H1 (cell line): ENCODE data around the gene TPRN. TPM values are rescaled to one million over a fixed set of nuclear protein-coding genes. Genes with fewer than 3 reads are reported as not detected.

Source experiments
- CTCF ChIA-PET: fragments of 300-600 bp; sonication (Branson Sonifier 250); formaldehyde crosslinking; loops from one replicate; lab custom pipeline; 2021; ENCODE audit not compliant: partially characterized antibody; lab: Charles Lee
- POLR2A ChIA-PET: fragments of 300-600 bp; sonication (Branson Sonifier 250); formaldehyde crosslinking; loops from one replicate; lab custom pipeline; 2021; ENCODE audit warnings: inconsistent platforms; ENCODE audit not compliant: partially characterized antibody; lab: Charles Lee
- DNase-seq, 2 experiments: peaks; one replicate each; pipeline versions ENCODE4 v3.0.0 to v3.0.0-alpha.2; 2010 to 2022; ENCODE audit warnings: low spot score in 2 of 2, low read depth in 1 of 2, mixed read lengths in 1 of 2
- FAIRE-seq: peaks from 2 replicates; lab custom pipeline; 2011; peaks lifted over from hg19 to GRCh38; lab: Jason Lieb, UNC
- H2AFZ ChIP-seq: 2 replicates; pipeline ENCODE4 v1.8.1; 2012; ENCODE audit warnings: low read length, inconsistent platforms
- H2AK5ac ChIP-seq: 2 replicates; pipeline ENCODE4 v1.6.1; 2013; ENCODE audit warnings: low read depth, low read length
- H2BK120ac ChIP-seq: replicated peaks from 2 replicates; pipeline ENCODE3; 2013; ENCODE audit warnings: low read depth, low read length, inconsistent platforms
- H2BK12ac ChIP-seq: 2 replicates; pipeline ENCODE4 v1.6.1; 2013; ENCODE audit warnings: low read depth, low read length
- H2BK15ac ChIP-seq: 2 replicates; pipeline ENCODE4 v1.6.1; 2013; ENCODE audit warnings: low read length
- H2BK20ac ChIP-seq: 2 replicates; pipeline ENCODE4 v1.6.1; 2013; ENCODE audit warnings: low read length
- H2BK5ac ChIP-seq: 2 replicates; pipeline ENCODE4 v1.6.1; 2013; ENCODE audit warnings: low read depth, low read length
- H3K14ac ChIP-seq: 2 replicates; pipeline ENCODE4 v1.6.1; 2013; ENCODE audit warnings: inconsistent platforms; ENCODE audit not compliant: insufficient read length
- H3K18ac ChIP-seq: 2 replicates; pipeline ENCODE4 v1.6.1; 2013; ENCODE audit warnings: low read length; ENCODE audit errors: extremely low read depth
- H3K23ac ChIP-seq: 2 replicates; pipeline ENCODE4 v1.6.1; 2013; ENCODE audit warnings: inconsistent platforms; ENCODE audit not compliant: insufficient read length
- H3K23me2 ChIP-seq: 2 replicates; pipeline ENCODE4 v1.6.1; 2013; ENCODE audit warnings: low read depth, low read length
- H3K27ac ChIP-seq: 2 replicates; pipeline ENCODE4 v1.6.1; 2011; ENCODE audit warnings: low read depth, low read length, inconsistent platforms
- H3K27me3 ChIP-seq, 4 experiments: replicated peaks in 1 of 4; 1 replicate in 1 of 4; 2 replicates in 3 of 4; pipeline versions ENCODE4 v1.6.1 to v1.8.1; 2011 to 2013; ENCODE audit warnings: low read length in 3 of 4, mild to moderate bottlenecking in 3 of 4, inconsistent platforms in 2 of 4, mixed read lengths in 2 of 4, moderate library complexity in 1 of 4; ENCODE audit not compliant: control insufficient read depth in 3 of 4, insufficient read depth in 3 of 4; ENCODE audit errors: extremely low read depth in 1 of 4
- H3K36me3 ChIP-seq, 4 experiments: 2 replicates each; pipeline versions ENCODE4 v1.6.1 to v1.8.1; 2011 to 2013; ENCODE audit warnings: mild to moderate bottlenecking in 4 of 4, low read length in 3 of 4, moderate library complexity in 2 of 4, control low read depth in 1 of 4, inconsistent platforms in 1 of 4; ENCODE audit not compliant: insufficient read depth in 4 of 4, control insufficient read depth in 2 of 4
- H3K4ac ChIP-seq: replicated peaks from 2 replicates; pipeline ENCODE3; 2013; ENCODE audit warnings: low read length, low read depth, mixed read lengths, inconsistent platforms; ENCODE audit not compliant: insufficient read length
- H3K4me1 ChIP-seq, 4 experiments: replicated peaks in 1 of 4; 1 replicate in 1 of 4; 2 replicates in 3 of 4; pipeline versions ENCODE4 v1.6.1 to v1.8.1; 2011 to 2013; ENCODE audit warnings: low read length in 3 of 4, inconsistent platforms in 2 of 4, mixed read lengths in 1 of 4; ENCODE audit not compliant: insufficient read depth in 4 of 4, control insufficient read depth in 3 of 4
- H3K4me2 ChIP-seq, 2 experiments: 2 replicates each; pipeline versions ENCODE4 v1.6.1 to v1.8.1; 2011 to 2013; ENCODE audit warnings: low read depth in 2 of 2, low read length in 2 of 2, control low read depth in 1 of 2, inconsistent platforms in 1 of 2, mild to moderate bottlenecking in 1 of 2; ENCODE audit not compliant: insufficient read depth in 1 of 2
- H3K4me3 ChIP-seq, 4 experiments: fragments of 200-600, 300-600 bp in 1 of 4; sonication (generic), shearing (Covaris generic), sonication (Bioruptor Twin) in 1 of 4; 2 replicates each; pipeline versions ENCODE4 v1.5.1 to v1.8.1; 2011 to 2016; ENCODE audit warnings: low read length in 4 of 4, low read depth in 3 of 4, control low read depth in 2 of 4, inconsistent platforms in 2 of 4, mild to moderate bottlenecking in 2 of 4, mixed read lengths in 1 of 4, moderate library complexity in 1 of 4; ENCODE audit not compliant: insufficient read depth in 2 of 4; ENCODE audit errors: extremely low read depth in 1 of 4
- H3K56ac ChIP-seq: replicated peaks from 2 replicates; pipeline ENCODE3; 2013; ENCODE audit warnings: low read depth, mild to moderate bottlenecking, mixed read lengths, low read length, inconsistent platforms; ENCODE audit not compliant: insufficient read length
- H3K79me1 ChIP-seq: 2 replicates; pipeline ENCODE4 v1.6.1; 2013; ENCODE audit warnings: low read depth, low read length, control low read depth
- H3K79me2 ChIP-seq, 2 experiments: 2 replicates each; pipeline versions ENCODE4 v1.6.1 to v1.8.1; 2012 to 2013; ENCODE audit warnings: low read length in 2 of 2, mild to moderate bottlenecking in 2 of 2, inconsistent platforms in 1 of 2; ENCODE audit not compliant: insufficient read depth in 2 of 2, control insufficient read depth in 1 of 2
- H3K9ac ChIP-seq, 4 experiments: replicated peaks in 1 of 4; 1 replicate in 1 of 4; 2 replicates in 3 of 4; pipeline versions ENCODE4 v1.6.1 to v1.8.1; 2011 to 2013; ENCODE audit warnings: low read depth in 3 of 4, low read length in 3 of 4, control low read depth in 2 of 4, mild to moderate bottlenecking in 2 of 4, moderate library complexity in 2 of 4, inconsistent platforms in 1 of 4; ENCODE audit errors: extremely low read depth in 1 of 4
- H3K9me3 ChIP-seq, 2 experiments: 2 replicates each; pipeline versions ENCODE4 v1.6.1 to v1.8.1; 2012 to 2013; ENCODE audit warnings: mild to moderate bottlenecking in 2 of 2, moderate library complexity in 2 of 2, control low read depth in 1 of 2, inconsistent platforms in 1 of 2, low read depth in 1 of 2, low read length in 1 of 2, mixed read lengths in 1 of 2; ENCODE audit not compliant: insufficient read depth in 2 of 2
- H4K20me1 ChIP-seq, 2 experiments: replicated peaks in 1 of 2; 2 replicates each; pipeline versions ENCODE3 to v1.8.1; 2011 to 2013; ENCODE audit warnings: inconsistent platforms in 2 of 2, low read length in 2 of 2, mild to moderate bottlenecking in 1 of 2; ENCODE audit not compliant: insufficient read depth in 2 of 2, control insufficient read depth in 1 of 2
- H4K5ac ChIP-seq: 2 replicates; pipeline ENCODE4 v1.6.1; 2013; ENCODE audit warnings: low read length, low read depth, mixed read lengths, inconsistent platforms; ENCODE audit not compliant: insufficient read length
- H4K8ac ChIP-seq: 2 replicates; pipeline ENCODE4 v1.8.0; 2013; ENCODE audit warnings: mild to moderate bottlenecking, moderate library complexity, low read length, inconsistent platforms; ENCODE audit not compliant: insufficient read depth; ENCODE audit errors: extremely low read depth
- H4K91ac ChIP-seq: replicated peaks from 2 replicates; pipeline ENCODE3; 2013; ENCODE audit warnings: low read length, mixed read lengths, inconsistent platforms; ENCODE audit not compliant: insufficient read length
- CHD1 ChIP-seq: IDR thresholded peaks from 2 replicates; pipeline ENCODE4 v1.6.1; 2012; ENCODE audit warnings: low read depth, low read length, improper control_type of control experiment
- EZH2 ChIP-seq: fragments of 200-600 bp; sonication (generic); IDR thresholded peaks from 2 replicates; pipeline ENCODE4 v1.7.1; 2012; ENCODE audit warnings: low read depth, mild to moderate bottlenecking, moderate library complexity, low read length, inconsistent platforms; ENCODE audit not compliant: severe bottlenecking
- GTF2F1 ChIP-seq: IDR thresholded peaks from 2 replicates; pipeline ENCODE4 v1.6.1; 2012; ENCODE audit warnings: low read depth, low read length, improper control_type of control experiment, borderline replicate concordance
- KDM5A ChIP-seq: fragments of 200-600 bp; IDR thresholded peaks from 2 replicates; pipeline ENCODE4 v1.7.1; 2012; ENCODE audit warnings: mild to moderate bottlenecking, low read length, inconsistent platforms, mixed read lengths
- NANOG ChIP-seq: IDR thresholded peaks from 2 replicates; pipeline ENCODE4 v1.6.1; 2011; ENCODE audit warnings: low read length, low read depth, mild to moderate bottlenecking, inconsistent platforms; ENCODE audit not compliant: insufficient read depth, poor library complexity, severe bottlenecking
- PHF8 ChIP-seq: fragments of 200-600 bp; sonication (generic); conservative IDR thresholded peaks from 2 replicates; pipeline ENCODE4 v1.7.1; 2012; ENCODE audit warnings: low read depth, mild to moderate bottlenecking, inconsistent platforms, low read length, moderate library complexity
- POLR2A ChIP-seq, 2 experiments: IDR thresholded peaks; 1 replicate in 1 of 2; 2 replicates in 1 of 2; pipeline ENCODE4 v1.6.1; 2011; ENCODE audit warnings: low read depth in 2 of 2, low read length in 2 of 2, mild to moderate bottlenecking in 2 of 2; ENCODE audit errors: control extremely low read depth in 1 of 2
- POU5F1 ChIP-seq: IDR thresholded peaks from 2 replicates; pipeline ENCODE4 v1.6.1; 2011; ENCODE audit warnings: low read depth, mild to moderate bottlenecking, low read length, moderate library complexity
- RXRA ChIP-seq: IDR thresholded peaks from 2 replicates; pipeline ENCODE4 v1.6.1; 2011; ENCODE audit warnings: low read depth, mild to moderate bottlenecking, low read length, moderate library complexity; ENCODE audit not compliant: insufficient read depth
- SAP30 ChIP-seq: fragments of 300-600 bp; sonication (generic); IDR thresholded peaks from 2 replicates; pipeline ENCODE4 v1.7.1; 2012; ENCODE audit warnings: low read length, moderate library complexity, mild to moderate bottlenecking, inconsistent platforms; ENCODE audit not compliant: insufficient read depth, insufficient replicate concordance
- SIX5 ChIP-seq: IDR thresholded peaks from 2 replicates; pipeline ENCODE4 v1.6.1; 2011; ENCODE audit warnings: mild to moderate bottlenecking, low read depth, low read length
- TBP ChIP-seq: IDR thresholded peaks from 2 replicates; pipeline ENCODE4 v1.6.1; 2011; ENCODE audit warnings: low read depth, low read length, improper control_type of control experiment
- WGBS, 2 experiments: shearing (Covaris generic) in 1 of 2; methylation state at CpG; one replicate each; pipeline versions ENCODE4 v1.1.6 to v1.1.7; 2013 to 2015; ENCODE audit warnings: low lambda C conversion rate in 2 of 2, mixed read lengths in 2 of 2, inconsistent platforms in 1 of 2, low coverage in 1 of 2, missing lambda C conversion rate in 1 of 2; ENCODE audit not compliant: insufficient replicate concordance in 2 of 2, insufficient coverage in 1 of 2, insufficient read length in 1 of 2; ENCODE audit errors: extremely low coverage in 1 of 2, missing lambda C conversion rate in 1 of 2; 5-methylcytosine and 5-hydroxymethylcytosine counted together
- polyA plus RNA-seq, 7 experiments: library from polyadenylated mRNA; depleted of rRNA in 3 of 7; stranded (reverse) in 5 of 7; unstranded in 2 of 7; fragments of >200 nt in 5 of 7; fragments of 200-250 nt in 2 of 7; gene quantifications; 1 replicate in 5 of 7; 2 replicates in 1 of 7; 4 replicates in 1 of 7; pipeline versions ENCODE4 v1.2.1 to v1.2.3, GENCODE V29; 2011 to 2013; ENCODE audit warnings: missing spikeins in 2 of 7, mixed read lengths in 2 of 7
- total RNA-seq: library from RNA; stranded (reverse); fragmentation: NEBNext Ultra II Directional; extraction: Animal tissue kit (Norgen Biotek cat#: 25700); gene quantifications from 2 replicates; pipeline ENCODE4 v1.2.1, GENCODE V29; 2021

Gene TPRN
- total and polyA plus RNA-seq, 2 of the 8 experiments (the other 6 are each of a cell fraction or from before 2014, with no cell fraction given), result 9.7 to 23.2 TPM

DNA sequence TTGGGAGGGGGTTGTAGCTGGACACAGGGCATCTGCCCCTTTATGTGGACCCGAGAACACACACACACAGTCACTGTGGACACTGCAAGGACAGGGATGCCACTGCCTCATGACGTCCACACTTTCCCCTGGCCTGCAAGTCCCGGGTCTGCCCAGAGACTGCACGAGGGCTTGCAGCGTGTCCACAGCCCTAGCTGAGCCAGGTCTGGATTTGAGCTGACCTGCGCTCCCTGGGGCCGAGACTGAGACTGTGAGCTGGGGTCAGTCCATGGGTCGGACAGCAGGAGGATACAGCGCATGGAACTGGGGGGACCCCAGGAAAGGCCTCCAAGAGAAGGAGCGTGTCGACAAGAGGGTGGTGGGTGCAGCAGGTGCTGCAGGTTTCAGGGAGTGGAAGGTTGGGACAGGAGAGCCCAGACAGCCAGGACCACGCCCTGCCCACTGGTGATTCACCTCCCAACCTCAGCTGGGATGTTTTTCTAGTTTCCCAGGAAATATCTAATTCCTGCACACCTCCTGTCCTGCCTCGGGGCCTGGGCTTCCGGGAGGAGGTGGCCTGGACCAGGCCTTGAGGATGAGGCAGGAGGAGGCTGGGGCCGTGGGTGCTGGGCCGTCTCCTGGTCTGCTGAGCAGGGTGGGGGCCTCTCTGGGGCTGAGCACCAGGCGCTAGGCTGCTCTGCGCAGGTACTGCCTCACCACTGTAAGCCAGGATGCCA, 26.0 kb upstream of the TPRN start:
- Histone ChIP-seq H2BK12ac (peak overlapping the region; percentile 68; the same call in 1 of the 2 replicates), H2BK15ac (peak overlapping the region; percentile 46; the same call in 1 of the 2 replicates), H2AK5ac (peak overlapping the region; percentile 70; the same call in 1 of the 2 replicates), H3K4me2 (no peak overlapping the region), H3K4me3 (no peak overlapping the region), H3K9ac (no peak overlapping the region; a peak in 1 of 7 replicates), H3K14ac (no peak overlapping the region), H3K4me1 (peaks cover 0 to 23% (median 10%) of the 10 kb centered on the region in 4 experiments; a peak in 5 of 7 replicates), H3K9me3 (no peaks in the 10 kb centered on the region), H3K23me2 (peaks cover 16% of the 10 kb centered on the region; the same call in 1 of the 2 replicates), H3K79me1 (no peaks in the 10 kb centered on the region), H2BK5ac (peak overlapping the region; percentile 90), H3K36me3 (no peaks in the 10 kb centered on the region), H3K4ac (peak overlapping the region; percentile 85), H2BK120ac (peak overlapping the region; percentile 33), H3K56ac (peak overlapping the region; percentile 46), H3K18ac (no peak overlapping the region), H3K79me2 (no peaks in the 10 kb centered on the region), H3K23ac (no peak overlapping the region), H4K20me1 (no peaks in the 10 kb centered on the region), H4K91ac (peak overlapping the region; percentile 91), H4K5ac (no peak overlapping the region), H2AFZ (no peak overlapping the region), H3K27ac (no peak overlapping the region), H2BK20ac (0 out of 2 replicates have a peak overlapping the region, but pooled peaks have one; percentile 48), H3K27me3 (no peaks in the 10 kb centered on the region; a peak in 2 of 7 replicates), H4K8ac (no peak overlapping the region; the same call in 1 of the 2 replicates)
- no peak for FAIRE-seq
- 84% methylated on average over 18 of the region's 18 CpGs; no CpG with 5 or more reads in 1 of the 2 experiments for WGBS, 2 experiments
- no peak for DNase-seq
- ChIA-PET POLR2A (interaction anchor here (1.1 to 69.9 kb wide), 7 partner anchors 9 to 109 kb away, joined by 4 to 1462 read pairs (median 5); partner anchors contain the start of genes ANAPC2, NDOR1, NELFB and SSNA1), CTCF (interaction anchor here (1.0 to 20.2 kb wide), 25 partner anchors 10 to 438 kb away, joined by 3 to 204 read pairs (median 5); partner anchors contain the start of genes ANAPC2, LRRC26, NPDC1 and SAPCD2)
- TF ChIP-seq TBP (no peak), SAP30 (no peak), EZH2 (no peak), PHF8 (no peak), KDM5A (no peak), SIX5 (no peak), POU5F1 (no peak), CHD1 (no peak), RXRA (no peak), POLR2A (IDR thresholded peaks at IDR 0.05; ENCODE audit: control extremely low read depth in 1 of 2, low read depth in 2 of 2, low read length in 2 of 2) (no peak), NANOG (no peak), GTF2F1 (no peak)
